Stimulated activated CD8-positive, alpha-beta memory T cell treated with anti-CD3 and anti-CD28 coated beads, Interleukin-4, amount 100 ng/mL, for 24 hours (primary cell): Measurements from ENCODE around the gene POMP.
"Not testable (repeated sequence)": the region's sequence is repeated elsewhere in the genome, so short reads cannot be mapped to it uniquely, and the experiment has no call there.

Experiments
- DNase-seq: peaks from one replicate; pipeline ENCODE4 v3.0.0-alpha.2; 2020; ENCODE audit warnings: low read depth

POMP gene

DNA sequence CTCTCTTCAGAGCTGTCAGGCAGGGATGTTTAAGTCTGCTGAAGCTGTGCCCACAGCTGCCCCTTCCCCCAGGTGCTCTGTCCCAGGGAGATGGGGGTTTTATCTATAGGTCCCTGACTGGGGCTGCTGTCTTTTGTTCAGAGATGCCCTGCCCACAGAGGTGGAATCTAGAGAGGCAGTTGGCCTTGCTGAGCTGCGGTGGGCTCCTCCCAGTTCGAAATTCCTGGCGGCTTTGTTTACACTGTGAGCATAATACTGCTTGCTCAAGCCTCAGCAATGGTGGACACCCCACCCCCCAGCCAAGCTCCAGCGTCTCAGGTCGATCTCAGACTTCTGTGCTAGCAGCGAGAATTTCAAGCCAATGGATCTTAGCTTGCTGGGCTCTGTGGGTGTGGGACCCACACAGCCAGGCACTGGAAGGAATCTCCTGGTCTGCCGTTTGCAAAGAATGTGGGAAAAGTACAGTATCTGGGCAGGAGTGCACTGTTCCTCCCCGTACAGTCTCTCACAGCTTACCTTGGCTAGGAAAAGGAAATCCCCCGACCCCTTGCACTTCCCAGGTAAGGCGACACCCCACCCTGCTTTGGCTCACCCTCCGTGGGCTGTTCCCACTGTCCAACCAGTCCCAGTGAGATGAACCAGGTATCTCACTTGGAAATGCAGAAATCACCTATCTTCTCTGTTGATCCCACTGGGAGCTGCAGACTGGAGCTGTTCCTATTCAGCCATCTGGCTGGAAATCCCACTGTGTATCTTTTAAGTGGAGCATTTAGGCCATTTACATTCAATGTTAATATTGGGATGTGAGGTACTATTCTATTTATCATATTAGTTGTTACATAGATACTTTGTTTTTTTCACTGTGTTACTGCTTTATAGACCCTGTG is 34.9 kb downstream of the POMP start:
- DNase-seq: not testable (repeated sequence)

GRCh38 chr13:28697441-28697840 is 38.5 kb downstream of the POMP start:
- no peak for DNase-seq

DNA sequence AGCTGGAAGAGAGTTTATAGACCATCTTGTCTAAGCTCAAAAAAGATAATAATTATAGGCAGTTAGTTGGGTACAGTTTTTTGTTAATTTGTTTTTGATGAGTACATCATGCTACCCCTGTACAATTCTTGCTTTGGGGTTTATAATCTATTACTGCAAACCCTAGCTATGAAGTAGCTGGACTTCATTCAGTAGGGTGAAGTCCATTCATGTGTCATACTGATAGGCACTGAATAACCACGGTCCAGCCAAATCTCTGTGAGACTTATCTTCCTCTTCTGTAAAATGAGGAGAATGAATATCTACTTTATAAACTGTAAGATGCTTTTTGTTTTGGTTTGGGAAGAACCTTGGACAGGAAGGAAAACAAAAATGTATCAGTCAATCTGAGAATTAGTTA is 40.3 kb downstream of the POMP start:
- no peak for DNase-seq

DNA sequence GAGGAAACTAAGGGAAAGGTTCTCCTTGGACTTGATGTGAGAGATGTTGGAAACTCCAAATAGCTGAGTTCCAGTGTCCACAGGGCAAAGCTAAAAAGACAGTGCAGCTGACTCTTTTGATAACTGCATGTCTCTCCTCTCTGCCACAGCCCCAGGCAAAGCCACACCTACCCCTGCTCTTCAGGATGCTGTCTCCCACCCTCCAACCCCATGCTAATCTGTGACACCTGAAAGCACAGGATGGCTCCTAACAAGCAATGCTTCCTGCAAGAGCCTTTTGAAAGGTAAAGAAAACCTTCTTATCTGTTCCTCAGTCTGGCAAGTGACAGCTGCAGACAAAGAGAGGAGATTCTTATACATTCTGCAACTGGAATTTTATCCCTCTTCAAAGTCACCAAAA is 45.4 kb downstream of the POMP start:
- DNase-seq: no peak

- no peak for DNase-seq
Measured at GRCh38 chr13:28704919-28705318, 46.0 kb downstream of the POMP start.

- DNase-seq: no peak
Measured at GRCh38 chr13:28705461-28706083, 46.6 kb downstream of the POMP start.

- DNase-seq: no peak
Measured at GRCh38 chr13:28707629-28708427, 48.9 kb downstream of the POMP start.

- no peak for DNase-seq
Measured at GRCh38 chr13:28710161-28710560, 51.2 kb downstream of the POMP start.

GRCh38 chr13:28714651-28715050 is 55.7 kb downstream of the POMP start:
- DNase-seq: no peak

DNA sequence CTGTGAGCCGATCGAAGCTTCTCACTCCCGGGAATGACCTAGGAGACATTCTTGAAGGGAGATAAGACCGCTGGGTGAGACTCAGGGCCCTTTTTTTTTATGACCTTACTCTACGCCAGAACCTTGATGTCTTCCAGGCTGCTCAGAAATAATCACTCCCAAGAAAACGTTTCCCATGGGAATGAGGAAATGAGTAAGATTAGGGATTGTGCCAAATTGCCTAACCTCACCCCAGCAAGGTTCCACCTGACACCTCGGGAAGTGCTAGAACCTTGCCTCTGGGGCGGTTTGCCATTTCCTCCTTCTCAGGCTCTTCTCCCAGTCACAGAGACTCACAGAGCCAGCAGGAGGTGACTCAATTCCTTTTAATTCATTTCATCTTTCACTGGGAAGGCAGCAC is 57.6 kb downstream of the POMP start:
- DNase-seq: no peak

GRCh38 chr13:28717170-28717569 is 58.2 kb downstream of the POMP start:
- DNase-seq: no peak

GRCh38 chr13:28718196-28718542 is 59.2 kb downstream of the POMP start:
- no peak for DNase-seq

DNA sequence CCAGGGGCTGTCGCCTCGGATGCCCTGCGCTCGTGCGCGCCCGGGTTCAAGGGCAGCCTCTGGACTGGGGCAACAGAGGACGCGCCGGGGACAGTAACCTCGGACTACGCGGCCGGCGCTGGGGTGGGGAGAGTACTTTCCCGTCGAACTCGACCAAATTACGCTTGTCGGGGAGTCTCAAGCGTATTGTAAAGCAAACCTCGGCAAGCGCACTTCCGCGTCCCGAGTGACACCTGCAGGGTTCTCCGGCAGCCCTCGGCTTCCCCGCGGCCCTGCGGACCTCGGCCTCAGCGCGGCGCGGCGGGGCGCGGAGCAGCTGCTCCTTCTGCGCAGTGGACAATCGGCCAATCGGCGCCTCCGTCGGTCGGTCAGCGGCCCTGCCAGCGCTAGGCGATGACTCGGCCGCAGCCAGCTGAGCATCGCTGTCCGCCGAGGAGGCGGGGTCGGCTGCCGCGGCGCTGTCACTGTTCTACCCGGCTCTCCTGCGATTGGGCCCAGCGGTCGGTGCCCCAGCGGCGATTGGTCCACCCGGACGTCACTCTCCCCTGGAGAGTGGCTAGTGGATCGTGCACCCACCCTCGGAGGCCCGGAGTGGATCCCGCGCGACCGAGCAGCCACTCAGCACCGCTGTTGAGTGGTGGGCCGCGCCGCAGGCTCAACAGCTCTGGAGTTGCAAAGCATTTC is 59.8 kb downstream of the POMP start, which contains the start of gene SLC46A3:
TSS of gene SLC46A3 (minus strand) at position 428 of the 684 bp plus-strand sequence. CDS start 972 bp downstream, outside the sequence.
- peak; percentile 98 for DNase-seq

GRCh38 chr13:28719227-28720055 is 60.5 kb downstream of the POMP start:
- no peak for DNase-seq

- DNase-seq: no peak
Measured at GRCh38 chr13:28723806-28724205, 64.9 kb downstream of the POMP start.

DNA sequence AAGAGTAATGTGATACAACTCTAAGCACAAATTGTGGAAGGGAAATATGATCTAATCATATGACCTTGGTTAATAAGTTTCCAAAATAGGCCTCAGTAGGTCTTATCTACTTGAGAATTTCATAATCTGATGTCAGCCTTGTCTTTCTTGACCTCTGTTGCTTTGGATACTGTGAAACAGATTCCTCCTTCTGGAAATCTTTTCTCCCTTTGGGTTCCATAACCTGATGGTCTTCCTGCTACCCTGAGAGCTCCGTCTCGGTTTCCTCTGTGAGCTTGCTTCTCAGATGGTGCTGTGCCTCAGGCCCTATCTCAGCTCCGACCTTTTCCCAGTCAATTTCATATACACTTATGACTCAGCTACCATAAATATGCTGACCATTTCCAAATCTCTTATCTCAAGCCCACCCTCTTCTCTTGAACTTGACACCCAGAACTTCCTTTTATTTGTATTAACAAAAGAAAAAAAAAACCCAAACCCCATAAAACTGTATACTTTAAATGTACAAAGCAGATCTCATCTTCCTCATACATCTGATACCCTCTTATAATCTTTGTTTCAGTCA is 66.2 kb downstream of the POMP start:
- DNase-seq: no peak
